ENCODE measurements around the gene NHERF2.

- no peak for TF ChIP-seq CTCF (IDR thresholded peaks at IDR 0.05)
- TF ChIP-seq REST (IDR thresholded peaks at IDR 0.05; ENCODE audit: insufficient read depth in 1 of 2, low read depth in 2 of 2, low read length in 1 of 2), result no peak
- no peak for TF ChIP-seq POLR2AphosphoS5 (IDR thresholded peaks at IDR 0.05; ENCODE audit: low read depth, low read length)
- TF ChIP-seq TCF7L2 (IDR thresholded peaks at IDR 0.05; ENCODE audit: low read depth, low read length), result no peak
- no peak for TF ChIP-seq SIN3A (IDR thresholded peaks at IDR 0.05; ENCODE audit: borderline replicate concordance, insufficient read depth, low read depth, low read length)
Observed at GRCh38 chr16:2054543-2055245, 28.0 kb downstream of the NHERF2 start.

Measured in Panc1 (cell line).